ENCODE results near the gene BTLA.

- no peak for TF ChIP-seq TAF1 (IDR thresholded peaks at IDR 0.05; ENCODE audit: low read depth)
- no peak for TF ChIP-seq CTCF (IDR thresholded peaks at IDR 0.05; ENCODE audit: poor library complexity, severe bottlenecking)
- no peak for TF ChIP-seq REST (IDR thresholded peaks at IDR 0.05; ENCODE audit: borderline replicate concordance)
- TF ChIP-seq MXI1 (conservative IDR thresholded peaks at IDR 0.05; ENCODE audit: poor library complexity, severe bottlenecking), result no peak
- no peak for TF ChIP-seq RAD21 (conservative IDR thresholded peaks at IDR 0.05)
- no peak for TF ChIP-seq EZH2 (IDR thresholded peaks at IDR 0.05; ENCODE audit: borderline replicate concordance, insufficient read depth, low read length, poor library complexity, severe bottlenecking)
- no peak for TF ChIP-seq EP300 (conservative IDR thresholded peaks at IDR 0.05; ENCODE audit: poor library complexity, severe bottlenecking)
- no peak for TF ChIP-seq SMC3 (conservative IDR thresholded peaks at IDR 0.05; ENCODE audit: poor library complexity)
- no peak for TF ChIP-seq POLR2AphosphoS5 (IDR thresholded peaks at IDR 0.05)
Measured at GRCh38 chr3:112446343-112446742, 52.9 kb downstream of the BTLA start.

Data from neural cell (in vitro differentiated cells).